HepG2 (cell line): ENCODE measurements around the gene PTCRA. TPM values are rescaled to one million over a fixed set of nuclear protein-coding genes. Genes with fewer than 3 reads are reported as not detected.

Experiments
- ARNT2 ChIP-seq: sonication (generic); formaldehyde crosslinking; IDR thresholded peaks from 2 replicates; pipeline ENCODE4 v1.8.0; 2022; ENCODE audit warnings: mild to moderate bottlenecking, low read depth, missing genetic modification reagents, moderate library complexity
- ATF7-NPFF ChIP-seq: sonication (generic); formaldehyde crosslinking; IDR thresholded peaks from 2 replicates; pipeline ENCODE4 v1.8.1; 2023; ENCODE audit warnings: mild to moderate bottlenecking, low read depth, missing genetic modification reagents, moderate library complexity
- NR2F2 ChIP-seq: IDR thresholded peaks from 2 replicates; pipeline ENCODE4 v1.6.1; 2012; ENCODE audit warnings: low read depth, inconsistent platforms, borderline replicate concordance
- PHF21A ChIP-seq: sonication (generic); formaldehyde crosslinking; IDR thresholded peaks from 2 replicates; pipeline ENCODE4 v1.5.0; 2020; ENCODE audit warnings: mild to moderate bottlenecking, missing genetic modification reagents
- RXRA ChIP-seq: sonication (generic); formaldehyde crosslinking; IDR thresholded peaks from 2 replicates; pipeline ENCODE4 v1.5.1; 2020; ENCODE audit warnings: missing genetic modification reagents
- TBL1XR1 ChIP-seq: fragments of 150-350 bp; IDR thresholded peaks from 2 replicates; pipeline ENCODE4 v1.6.1; 2014; ENCODE audit warnings: borderline replicate concordance, low read length; ENCODE audit not compliant: partially characterized antibody
- ZNF274 ChIP-seq: sonication (generic); formaldehyde crosslinking; IDR thresholded peaks from 2 replicates; pipeline ENCODE4 v1.5.1; 2020; ENCODE audit warnings: mild to moderate bottlenecking, missing genetic modification reagents
- polyA plus RNA-seq, 8 experiments: library from polyadenylated mRNA; depleted of rRNA in 3 of 8; stranded (reverse) in 7 of 8; unstranded in 1 of 8; fragments of >200 nt; fragmentation: Illumina TruSeq in 4 of 8; extraction: Trizol in 4 of 8; gene quantifications; 2 replicates each; pipeline versions ENCODE4 v1.2.1 to v1.2.3, GENCODE V29; 2011 to 2016; ENCODE audit warnings: low read depth in 4 of 8, missing spikeins in 1 of 8, mixed read lengths in 1 of 8; ENCODE audit not compliant: insufficient read depth in 1 of 8
- total RNA-seq, 5 experiments: library from RNA; depleted of rRNA; stranded (reverse); fragments of >200 nt; fragmentation: Illumina TruSeq; extraction: Trizol; gene quantifications; 2 replicates each; pipeline ENCODE4 v1.2.3, GENCODE V29; 2016; ENCODE audit warnings: low read depth in 1 of 5
- TF ChIP-seq, protein P1 (sequence below): IDR thresholded peaks from 2 replicates; pipeline ENCODE4 v1.6.1; 2016; ENCODE audit warnings: mild to moderate bottlenecking
- TF ChIP-seq, protein P2 (sequence below): sonication (generic); formaldehyde crosslinking; IDR thresholded peaks from 2 replicates; pipeline ENCODE4 v1.5.0; 2020; ENCODE audit warnings: missing genetic modification reagents
- TF ChIP-seq, protein P3 (sequence below): sonication (generic); formaldehyde crosslinking; IDR thresholded peaks from 2 replicates; pipeline ENCODE4 v1.5.0; 2020; ENCODE audit warnings: missing genetic modification reagents

Gene PTCRA
- total and polyA plus RNA-seq, 2 of the 13 experiments (the other 11 are each of a cell fraction or from before 2014, with no cell fraction given), result not detected

DNA sequence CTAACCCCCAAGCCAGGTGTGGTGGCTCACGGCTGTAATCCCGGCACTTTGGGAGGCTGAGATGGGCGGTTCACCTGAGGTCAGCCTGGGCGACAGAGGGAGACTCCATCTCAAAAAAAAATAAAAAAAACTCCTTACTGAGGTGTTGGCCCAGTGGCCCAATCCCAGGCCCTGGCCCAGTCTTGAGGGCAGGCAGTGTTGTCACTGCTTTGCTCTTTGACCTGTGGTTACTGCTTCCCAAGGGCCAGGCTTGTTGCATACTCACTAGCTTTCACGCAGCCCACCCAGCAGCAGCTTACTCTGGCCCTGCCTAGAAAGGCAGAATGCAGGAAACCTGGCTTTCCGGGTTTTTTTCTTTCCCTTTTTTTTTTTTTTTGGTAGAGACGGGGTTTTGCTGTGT lies 26.6 kb downstream of the PTCRA start (continued):
- no peak for TF ChIP-seq ATF7-NPFF
- TF ChIP-seq, protein P1, sequence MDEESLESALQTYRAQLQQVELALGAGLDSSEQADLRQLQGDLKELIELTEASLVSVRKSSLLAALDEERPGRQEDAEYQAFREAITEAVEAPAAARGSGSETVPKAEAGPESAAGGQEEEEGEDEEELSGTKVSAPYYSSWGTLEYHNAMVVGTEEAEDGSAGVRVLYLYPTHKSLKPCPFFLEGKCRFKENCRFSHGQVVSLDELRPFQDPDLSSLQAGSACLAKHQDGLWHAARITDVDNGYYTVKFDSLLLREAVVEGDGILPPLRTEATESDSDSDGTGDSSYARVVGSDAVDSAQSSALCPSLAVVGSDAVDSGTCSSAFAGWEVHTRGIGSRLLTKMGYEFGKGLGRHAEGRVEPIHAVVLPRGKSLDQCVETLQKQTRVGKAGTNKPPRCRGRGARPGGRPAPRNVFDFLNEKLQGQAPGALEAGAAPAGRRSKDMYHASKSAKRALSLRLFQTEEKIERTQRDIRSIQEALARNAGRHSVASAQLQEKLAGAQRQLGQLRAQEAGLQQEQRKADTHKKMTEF (CRISPR knock-in tag), result no peak
- TF ChIP-seq, protein P2, sequence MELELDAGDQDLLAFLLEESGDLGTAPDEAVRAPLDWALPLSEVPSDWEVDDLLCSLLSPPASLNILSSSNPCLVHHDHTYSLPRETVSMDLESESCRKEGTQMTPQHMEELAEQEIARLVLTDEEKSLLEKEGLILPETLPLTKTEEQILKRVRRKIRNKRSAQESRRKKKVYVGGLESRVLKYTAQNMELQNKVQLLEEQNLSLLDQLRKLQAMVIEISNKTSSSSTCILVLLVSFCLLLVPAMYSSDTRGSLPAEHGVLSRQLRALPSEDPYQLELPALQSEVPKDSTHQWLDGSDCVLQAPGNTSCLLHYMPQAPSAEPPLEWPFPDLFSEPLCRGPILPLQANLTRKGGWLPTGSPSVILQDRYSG (CRISPR knock-in tag), result no peak
- TF ChIP-seq RXRA (CRISPR knock-in tag), result peak; percentile 47
- TF ChIP-seq, protein P3, sequence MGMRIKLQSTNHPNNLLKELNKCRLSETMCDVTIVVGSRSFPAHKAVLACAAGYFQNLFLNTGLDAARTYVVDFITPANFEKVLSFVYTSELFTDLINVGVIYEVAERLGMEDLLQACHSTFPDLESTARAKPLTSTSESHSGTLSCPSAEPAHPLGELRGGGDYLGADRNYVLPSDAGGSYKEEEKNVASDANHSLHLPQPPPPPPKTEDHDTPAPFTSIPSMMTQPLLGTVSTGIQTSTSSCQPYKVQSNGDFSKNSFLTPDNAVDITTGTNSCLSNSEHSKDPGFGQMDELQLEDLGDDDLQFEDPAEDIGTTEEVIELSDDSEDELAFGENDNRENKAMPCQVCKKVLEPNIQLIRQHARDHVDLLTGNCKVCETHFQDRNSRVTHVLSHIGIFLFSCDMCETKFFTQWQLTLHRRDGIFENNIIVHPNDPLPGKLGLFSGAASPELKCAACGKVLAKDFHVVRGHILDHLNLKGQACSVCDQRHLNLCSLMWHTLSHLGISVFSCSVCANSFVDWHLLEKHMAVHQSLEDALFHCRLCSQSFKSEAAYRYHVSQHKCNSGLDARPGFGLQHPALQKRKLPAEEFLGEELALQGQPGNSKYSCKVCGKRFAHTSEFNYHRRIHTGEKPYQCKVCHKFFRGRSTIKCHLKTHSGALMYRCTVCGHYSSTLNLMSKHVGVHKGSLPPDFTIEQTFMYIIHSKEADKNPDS (CRISPR knock-in tag), result no peak
- TF ChIP-seq ARNT2 (CRISPR knock-in tag), result no peak
- TF ChIP-seq TBL1XR1, result no peak
- no peak for TF ChIP-seq ZNF274 (CRISPR knock-in tag)
- peak; percentile 19; the same call in 1 of the 2 replicates for TF ChIP-seq NR2F2
- TF ChIP-seq PHF21A (CRISPR knock-in tag), result peak; percentile 16; the same call in 1 of the 2 replicates
